H54 (cell line): ENCODE data around the gene TMEM107.
A peak's percentile ranks its signal among the peaks of the same experiment; 100 is the strongest.
"Not testable (repeated sequence)": the region's sequence is repeated elsewhere in the genome, so short reads cannot be mapped to it uniquely, and the experiment has no call there.

Experiments
- DNase-seq: peaks from one replicate; pipeline ENCODE4 v3.0.0; 2011; ENCODE audit warnings: low spot score, mixed read lengths; ENCODE audit not compliant: insufficient read length
- FAIRE-seq: peaks from 3 replicates; lab custom pipeline; 2011; peaks lifted over from hg19 to GRCh38; lab: Jason Lieb, UNC
- POLR2A ChIP-seq: IDR thresholded peaks from 2 replicates; pipeline ENCODE4 v1.6.1; 2011; ENCODE audit warnings: low read depth, mild to moderate bottlenecking, low read length

Gene TMEM107

DNA sequence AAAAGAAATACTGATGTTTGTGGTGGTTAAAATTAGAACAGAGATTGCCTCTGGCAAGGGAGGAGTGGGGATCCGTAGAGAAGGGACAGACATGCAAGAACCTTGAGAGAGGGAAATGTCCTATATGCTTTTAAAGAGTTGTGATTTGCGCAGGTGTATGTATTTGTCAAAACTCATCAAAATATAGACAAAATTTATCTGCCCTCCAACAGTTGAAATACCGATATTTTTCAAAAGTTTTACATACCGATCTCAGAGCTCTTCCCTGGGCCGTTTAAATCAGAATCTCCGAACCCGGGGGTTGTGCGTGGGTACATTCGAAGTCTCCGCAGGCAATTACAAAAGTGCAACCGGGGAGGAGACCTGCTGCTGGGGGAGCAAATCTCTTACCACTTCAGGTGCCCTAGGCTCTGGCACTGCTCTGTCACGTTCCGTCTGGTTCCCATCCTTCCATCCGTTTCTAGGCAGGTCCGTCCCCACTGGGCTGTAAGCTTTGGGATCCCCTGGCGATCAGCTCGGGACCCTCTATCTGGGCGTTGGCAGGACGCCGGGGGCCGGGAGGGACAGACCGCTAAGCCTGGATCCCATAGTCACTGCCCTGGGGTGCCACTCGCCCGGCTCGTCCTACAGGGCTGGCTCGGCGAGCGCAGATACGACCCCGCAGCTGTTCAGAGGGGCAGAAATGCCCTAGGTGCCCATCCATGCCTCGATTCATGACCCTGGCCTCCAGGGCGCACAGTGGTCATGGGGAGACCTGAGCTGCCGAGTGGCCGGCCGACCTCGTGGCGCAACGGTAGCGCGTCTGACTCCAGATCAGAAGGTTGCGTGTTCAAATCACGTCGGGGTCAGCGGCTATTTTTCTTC lies 9.6 kb upstream of the TMEM107 start:
- FAIRE-seq (no peak), DNase-seq (no peak)
- no peak for TF ChIP-seq POLR2A

DNA sequence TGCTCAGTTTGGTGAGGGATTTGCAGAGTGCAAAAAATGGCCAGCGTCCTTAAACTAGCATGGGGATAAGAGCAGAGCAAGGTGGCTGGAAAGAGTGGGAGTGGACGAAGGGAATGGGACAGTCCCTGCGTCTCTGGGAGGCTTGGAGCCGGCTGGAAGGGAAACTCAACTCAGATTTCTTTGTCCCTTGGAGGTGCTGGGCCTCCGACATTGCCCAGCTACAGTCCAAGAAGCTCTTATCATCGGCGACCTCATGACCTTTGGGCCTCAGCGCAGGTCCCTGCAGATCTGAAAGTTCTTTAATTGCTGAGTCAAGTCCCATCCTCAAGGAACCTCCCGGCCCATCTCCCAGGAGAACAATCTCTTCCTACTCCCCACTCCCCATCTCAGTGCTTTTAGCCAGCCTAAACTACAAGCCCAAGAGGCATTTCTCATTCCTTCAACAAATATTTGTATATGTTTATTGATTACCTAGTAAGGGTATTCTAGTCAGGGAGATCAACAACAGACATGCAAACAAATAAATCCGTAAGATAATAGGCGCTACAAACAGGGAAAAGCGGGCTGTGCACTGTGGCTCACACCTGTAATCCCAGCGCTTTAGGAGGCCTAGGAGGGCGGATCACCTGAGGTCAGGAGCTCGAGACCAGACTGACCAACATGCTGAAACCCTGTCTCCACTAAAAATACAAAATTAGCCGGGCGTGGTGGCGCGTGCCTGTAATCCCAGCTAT lies 985 bp upstream of the TMEM107 start:
- DNase-seq (no peak), FAIRE-seq (no peak)
- no peak for TF ChIP-seq POLR2A

- DNase-seq (no peak), FAIRE-seq (no peak)
- TF ChIP-seq POLR2A: no peak
Measured at GRCh38 chr17:8175795-8176196, 384 bp downstream of the TMEM107 start.

GRCh38 chr17:8173871-8174322 lies 2.3 kb downstream of the TMEM107 start:
- no peak for TF ChIP-seq POLR2A
- no peak for FAIRE-seq
- no peak for DNase-seq

GRCh38 chr17:8173056-8173870 lies 2.9 kb downstream of the TMEM107 start:
- DNase-seq: no peak
- TF ChIP-seq POLR2A: peak; percentile 100
- peak; percentile 64 for FAIRE-seq

- FAIRE-seq, DNase-seq: not testable (repeated sequence)
Measured at GRCh38 chr17:8170186-8170585, 6.0 kb downstream of the TMEM107 start.

DNA sequence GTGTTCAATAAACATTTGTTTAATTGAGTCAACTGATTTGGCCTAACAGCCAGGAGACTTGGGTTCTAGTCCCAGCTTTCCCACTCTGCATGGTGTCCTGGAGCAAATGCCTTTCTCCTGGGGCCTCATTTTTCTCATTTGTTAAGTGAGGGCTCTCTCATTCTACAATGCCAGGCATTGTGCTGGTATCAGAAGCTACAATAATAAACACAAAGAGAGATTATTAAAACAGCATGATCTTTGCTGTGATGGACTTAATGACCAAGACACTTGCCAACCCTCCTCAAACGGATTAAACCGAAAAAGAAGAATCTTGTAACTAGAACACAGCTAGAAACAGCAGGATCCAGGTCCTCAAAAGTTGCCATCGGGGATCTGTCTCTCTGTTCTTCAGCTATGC lies 8.7 kb downstream of the TMEM107 start:
- FAIRE-seq: no peak
- no peak for DNase-seq
- no peak for TF ChIP-seq POLR2A

- TF ChIP-seq POLR2A: no peak
- FAIRE-seq (no peak), DNase-seq (no peak)
Measured at GRCh38 chr17:8166731-8167130, 9.4 kb downstream of the TMEM107 start.

GRCh38 chr17:8164815-8165131 lies 11.4 kb downstream of the TMEM107 start:
- no peak for FAIRE-seq
- DNase-seq: no peak
- TF ChIP-seq POLR2A: no peak

DNA sequence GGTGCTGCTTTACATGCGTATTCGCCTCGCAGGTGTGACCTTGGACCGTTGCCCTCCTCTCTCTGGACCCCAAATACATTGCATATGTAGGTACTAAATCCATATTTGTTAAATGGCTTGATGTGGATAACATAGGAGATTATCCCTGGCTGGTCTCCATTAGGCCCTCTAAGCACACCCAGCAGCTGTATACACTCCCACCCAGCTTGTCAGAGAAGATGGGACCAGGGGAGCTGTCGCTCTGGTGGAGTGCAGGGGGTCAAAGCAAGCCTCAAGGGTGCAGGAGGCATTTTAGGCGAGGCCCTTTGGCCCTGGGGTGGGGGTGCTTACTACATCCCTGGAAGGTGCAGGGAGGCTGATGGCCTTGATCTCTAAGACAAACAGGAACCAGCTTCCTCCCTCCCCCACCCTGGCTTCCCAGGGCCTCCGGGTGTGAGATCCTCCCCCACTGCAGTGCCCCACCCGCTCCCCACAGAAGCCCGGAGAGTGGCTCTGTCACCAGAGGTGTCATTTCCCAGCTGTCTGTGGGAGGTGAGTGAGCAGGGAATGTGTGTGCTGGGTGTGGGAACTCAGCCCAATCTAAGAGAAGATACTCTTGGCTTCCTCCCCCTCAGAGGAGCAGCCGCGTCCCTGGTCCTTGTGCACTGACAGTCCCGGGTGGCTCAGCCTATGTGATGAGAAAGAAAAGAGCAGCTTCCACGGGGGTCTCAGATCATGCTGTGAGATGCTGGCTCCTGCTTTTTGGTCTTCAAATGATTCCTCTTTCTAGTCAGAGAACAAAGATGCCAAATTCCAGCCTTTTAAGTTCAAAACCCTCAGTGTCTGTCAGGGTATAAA lies 12.0 kb downstream of the TMEM107 start:
- FAIRE-seq (no peak), DNase-seq (no peak)
- TF ChIP-seq POLR2A: no peak; the same call in 1 of the 2 replicates

- no peak for FAIRE-seq
- DNase-seq: no peak
- TF ChIP-seq POLR2A: peak; percentile 11; the same call in 1 of the 2 replicates
Measured at GRCh38 chr17:8162997-8163977, 12.9 kb downstream of the TMEM107 start.

DNA sequence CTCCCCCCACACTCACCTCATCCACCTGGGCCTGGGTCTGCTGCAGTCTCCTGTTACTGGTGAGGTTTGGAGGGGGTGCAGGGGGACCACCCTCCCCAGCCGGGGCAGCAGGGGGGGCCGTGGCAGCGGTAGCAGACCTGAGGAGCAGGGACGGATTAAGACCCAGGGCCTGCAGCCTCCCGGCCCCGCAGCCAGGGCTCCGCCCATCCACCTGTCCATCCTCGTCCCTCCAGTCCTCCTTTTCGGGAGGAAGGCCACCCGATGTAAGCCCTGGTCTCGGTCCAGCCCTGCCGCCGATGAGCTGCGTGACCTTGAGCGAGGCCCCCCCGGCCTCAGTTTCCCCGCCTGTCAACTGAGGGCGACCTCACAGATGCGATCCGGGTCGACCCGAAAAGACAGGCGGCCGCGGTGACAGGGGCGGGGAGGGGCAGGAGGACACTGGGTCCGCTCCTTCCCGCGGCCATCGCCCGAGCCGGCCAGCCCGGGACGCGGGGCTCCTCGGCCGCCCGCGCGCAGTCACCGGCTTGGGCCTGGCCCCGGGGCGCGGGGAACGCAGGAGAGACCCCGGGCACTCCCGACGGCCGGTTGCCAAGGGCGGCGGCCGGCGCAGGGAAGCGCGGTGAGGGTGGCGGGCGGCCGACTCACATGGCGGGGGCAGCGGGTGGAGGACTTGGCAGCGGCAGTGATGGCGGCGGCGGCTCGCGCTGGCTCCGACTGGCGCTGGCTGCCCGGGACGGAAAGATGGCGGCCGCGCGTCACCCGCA lies 13.8 kb downstream of the TMEM107 start, which contains the start of gene VAMP2:
TSS of gene VAMP2 (minus strand) at position 716 of the 764 bp plus-strand sequence. CDS start at position 647, 69 bp downstream.
- TF ChIP-seq POLR2A: peak; percentile 91
- no peak for DNase-seq
- no peak for FAIRE-seq
